Brain microvascular endothelial cell (primary cell): Measurements from ENCODE around the gene FOXI3.
"Not testable (repeated sequence)": the region's sequence is repeated elsewhere in the genome, so short reads cannot be mapped to it uniquely, and the experiment has no call there.

Source experiments
- DNase-seq: peaks from one replicate; pipeline ENCODE4 v3.0.0-alpha.2; 2020
- H3K27ac ChIP-seq: fragments of 250-450 bp; sonication (Bioruptor Pico); 2 replicates; pipeline ENCODE4 v1.5.1; 2020; ENCODE audit warnings: mild to moderate bottlenecking, moderate library complexity
- H3K27me3 ChIP-seq: fragments of 250-450 bp; sonication (Bioruptor Pico); replicated peaks from 2 replicates; pipeline ENCODE4 v1.5.1; 2020; ENCODE audit warnings: mild to moderate bottlenecking
- H3K36me3 ChIP-seq: fragments of 250-450 bp; sonication (Bioruptor Pico); replicated peaks from 2 replicates; pipeline ENCODE4 v1.5.1; 2020; ENCODE audit warnings: mild to moderate bottlenecking
- H3K4me3 ChIP-seq: 2 replicates; pipeline ENCODE4 v1.5.1; 2011; ENCODE audit warnings: low read depth, mild to moderate bottlenecking, control low read depth, low read length, moderate library complexity
- in situ Hi-C: cut with HindIII; loops from 2 replicates; pipeline ENCODE4 v1.10.0; 2017; ENCODE audit warnings: low sequenced_read_pairs, low pct_ligation_motif_present
- TF ChIP-seq, protein P1 (sequence below): IDR thresholded peaks from 2 replicates; pipeline ENCODE4 v1.5.1; 2011; ENCODE audit warnings: low read depth, mild to moderate bottlenecking, moderate library complexity, low read length, control low read depth, inconsistent platforms; ENCODE audit errors: missing control alignments

Gene FOXI3

DNA sequence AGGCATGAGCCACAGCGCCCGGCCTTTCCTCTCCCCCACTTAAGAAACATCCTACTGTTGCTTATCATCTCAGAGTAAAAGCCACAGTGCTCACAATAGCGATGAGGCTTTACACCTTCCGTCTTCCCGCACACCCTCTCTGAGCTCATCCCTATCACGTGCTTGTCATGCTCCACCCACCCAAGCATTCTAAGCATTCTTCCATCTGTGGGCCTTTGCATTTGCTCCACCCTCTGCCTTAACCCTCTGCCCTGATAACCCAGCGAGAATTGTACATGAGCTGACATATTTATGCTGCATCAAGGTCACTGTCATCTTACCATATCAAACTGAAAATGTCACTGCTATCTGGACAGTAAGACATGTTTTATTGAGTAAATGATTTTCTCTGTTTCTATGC, 22.6 kb downstream of the FOXI3 start:
- no peak for DNase-seq
- H3K36me3 ChIP-seq = no peaks in the 10 kb centered on the region
- in situ Hi-C loops = no loop called here
- no peaks in the 10 kb centered on the region for H3K27me3 ChIP-seq
- TF ChIP-seq, protein P1, sequence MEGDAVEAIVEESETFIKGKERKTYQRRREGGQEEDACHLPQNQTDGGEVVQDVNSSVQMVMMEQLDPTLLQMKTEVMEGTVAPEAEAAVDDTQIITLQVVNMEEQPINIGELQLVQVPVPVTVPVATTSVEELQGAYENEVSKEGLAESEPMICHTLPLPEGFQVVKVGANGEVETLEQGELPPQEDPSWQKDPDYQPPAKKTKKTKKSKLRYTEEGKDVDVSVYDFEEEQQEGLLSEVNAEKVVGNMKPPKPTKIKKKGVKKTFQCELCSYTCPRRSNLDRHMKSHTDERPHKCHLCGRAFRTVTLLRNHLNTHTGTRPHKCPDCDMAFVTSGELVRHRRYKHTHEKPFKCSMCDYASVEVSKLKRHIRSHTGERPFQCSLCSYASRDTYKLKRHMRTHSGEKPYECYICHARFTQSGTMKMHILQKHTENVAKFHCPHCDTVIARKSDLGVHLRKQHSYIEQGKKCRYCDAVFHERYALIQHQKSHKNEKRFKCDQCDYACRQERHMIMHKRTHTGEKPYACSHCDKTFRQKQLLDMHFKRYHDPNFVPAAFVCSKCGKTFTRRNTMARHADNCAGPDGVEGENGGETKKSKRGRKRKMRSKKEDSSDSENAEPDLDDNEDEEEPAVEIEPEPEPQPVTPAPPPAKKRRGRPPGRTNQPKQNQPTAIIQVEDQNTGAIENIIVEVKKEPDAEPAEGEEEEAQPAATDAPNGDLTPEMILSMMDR = no peak
- H3K4me3 ChIP-seq = no peak overlapping the region
- H3K27ac ChIP-seq = no peak overlapping the region

DNA sequence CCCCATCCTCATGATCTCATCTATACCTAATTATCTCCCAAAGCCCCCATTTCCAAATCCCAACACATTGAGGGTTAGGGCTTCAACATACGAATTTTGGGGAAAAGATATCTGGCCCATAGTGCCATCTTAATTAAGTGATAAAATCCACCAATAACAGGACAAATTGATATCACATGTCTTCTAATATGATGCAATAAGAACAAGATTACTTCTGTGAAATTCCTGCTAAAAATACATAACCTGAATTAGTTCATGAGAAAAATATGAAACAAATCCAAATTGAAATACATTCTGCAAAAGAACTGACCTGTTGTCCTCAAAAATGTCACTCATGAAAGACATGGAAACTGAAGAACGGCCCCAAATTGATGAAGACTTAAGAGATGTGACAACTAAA, 28.8 kb downstream of the FOXI3 start:
- DNase-seq = no peak
- Histone ChIP-seq H3K36me3 (no peaks in the 10 kb centered on the region), H3K4me3 (no peak overlapping the region), H3K27ac (no peak overlapping the region), H3K27me3 (no peaks in the 10 kb centered on the region)
- in situ Hi-C loops = no loop called here
- TF ChIP-seq, protein P1 = no peak

DNA sequence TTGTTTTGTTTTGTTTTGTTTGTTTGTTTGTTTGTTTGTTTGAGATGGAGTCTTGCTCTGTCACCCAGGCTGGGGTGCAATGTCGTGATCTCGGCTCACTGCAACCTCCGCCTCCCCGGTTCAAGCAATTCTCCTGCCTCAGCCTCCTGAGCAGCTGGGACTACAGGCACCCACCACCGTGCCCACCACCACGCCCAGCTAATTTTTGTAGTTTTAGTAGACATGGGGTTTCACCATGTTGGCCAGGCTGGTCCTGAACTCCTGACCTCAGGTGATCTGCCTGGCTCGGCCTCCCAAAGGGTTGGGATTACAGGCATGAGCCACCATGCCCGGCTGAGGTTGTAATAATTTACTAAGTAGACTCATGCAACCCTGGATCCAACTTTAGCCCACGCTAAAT, 33.4 kb downstream of the FOXI3 start:
- in situ Hi-C loops, H3K36me3 ChIP-seq, DNase-seq, H3K27ac ChIP-seq, H3K4me3 ChIP-seq, H3K27me3 ChIP-seq: not testable (repeated sequence)

DNA sequence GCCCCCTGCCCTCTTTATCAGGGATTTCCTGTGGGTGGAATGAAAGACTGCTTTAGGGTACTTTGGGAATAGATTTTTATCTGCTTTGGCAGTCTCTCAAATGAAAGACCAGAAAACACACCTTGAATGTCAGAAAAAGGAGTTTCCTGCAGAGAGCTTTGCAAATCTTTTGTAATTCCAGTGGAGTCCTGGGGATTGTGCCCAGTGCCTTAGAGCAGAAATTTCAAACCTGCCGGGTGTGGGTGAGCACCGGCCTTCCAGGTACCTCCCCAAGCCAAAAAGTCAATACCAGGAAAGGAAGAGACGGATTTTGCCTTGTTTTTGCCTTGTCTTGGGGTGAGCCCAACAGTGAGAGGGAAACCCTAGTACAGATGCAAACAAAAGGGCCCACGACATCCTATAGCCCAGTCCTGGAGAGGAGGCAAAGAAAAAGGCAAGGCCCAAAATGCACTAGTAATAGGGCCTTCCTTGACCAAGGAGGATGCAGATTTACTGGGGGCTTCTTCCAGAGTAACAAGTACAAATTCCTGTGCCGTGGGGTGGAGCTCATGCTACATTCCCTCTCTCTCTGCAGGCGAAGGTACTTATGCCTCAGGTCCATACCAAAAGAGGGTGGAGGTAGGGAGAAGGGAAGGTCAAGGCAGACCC, 36.4 kb downstream of the FOXI3 start:
- DNase-seq = no peak
- TF ChIP-seq, protein P1 = no peak
- Histone ChIP-seq H3K27me3 (no peaks in the 10 kb centered on the region), H3K4me3 (no peak overlapping the region), H3K27ac (no peak overlapping the region), H3K36me3 (no peaks in the 10 kb centered on the region)
- in situ Hi-C loops = no loop called here

DNA sequence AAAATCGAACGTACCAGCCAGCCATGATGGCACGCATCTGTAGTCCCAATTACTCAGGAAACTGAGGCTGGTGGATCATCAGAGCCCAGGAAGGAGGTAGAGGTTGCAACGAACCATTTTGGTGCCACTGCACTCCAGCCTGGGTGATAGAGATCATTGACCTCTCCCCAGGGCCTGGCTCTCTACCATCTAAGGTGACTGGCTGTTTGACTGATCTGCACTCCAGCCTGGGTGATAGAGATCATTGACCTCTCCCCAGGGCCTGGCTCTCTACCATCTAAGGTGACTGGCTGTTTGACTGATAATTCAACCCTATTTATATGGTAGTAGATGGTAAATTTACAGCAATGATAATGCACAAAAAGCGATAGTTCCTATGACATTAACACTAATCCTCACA, 43.6 kb downstream of the FOXI3 start:
- H3K4me3 ChIP-seq, H3K27me3 ChIP-seq, in situ Hi-C loops, H3K36me3 ChIP-seq, DNase-seq, H3K27ac ChIP-seq: not testable (repeated sequence)

DNA sequence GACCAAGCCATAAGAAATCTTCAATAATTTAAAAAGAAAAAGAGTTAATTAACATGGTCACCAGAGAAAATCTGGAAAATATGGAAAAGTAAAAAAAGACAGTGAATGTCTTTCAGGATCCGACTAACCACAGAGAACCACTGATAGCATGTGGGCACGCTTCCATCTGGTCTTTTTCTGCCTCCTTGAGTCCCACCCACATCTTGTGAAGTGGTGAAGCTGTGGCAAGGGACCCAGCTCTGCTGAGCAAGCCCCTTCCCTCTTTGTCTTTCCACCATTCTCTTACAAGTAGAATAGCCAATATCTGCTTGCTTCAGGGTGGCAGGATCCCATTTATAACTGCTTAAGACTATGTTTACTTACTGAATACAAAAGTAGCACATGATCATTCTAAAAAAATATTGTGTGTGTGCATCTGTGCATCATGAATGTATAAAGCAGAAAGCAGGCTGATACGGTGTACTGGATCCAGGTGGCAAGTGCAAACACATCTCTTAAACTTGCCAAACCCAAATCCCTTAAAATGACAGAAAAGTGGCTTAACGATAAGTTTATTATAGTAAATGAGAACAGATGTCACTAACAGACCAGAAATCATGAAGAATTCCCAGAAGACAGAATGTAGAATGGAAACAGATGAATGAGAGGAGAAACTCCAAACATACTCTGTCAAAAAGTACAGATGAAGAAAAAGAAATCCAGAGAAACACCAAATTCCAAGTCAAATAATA, 52.3 kb downstream of the FOXI3 start:
- no peak overlapping the region for H3K4me3 ChIP-seq
- H3K36me3 ChIP-seq = no peaks in the 10 kb centered on the region
- DNase-seq = no peak
- TF ChIP-seq, protein P1 = no peak
- in situ Hi-C loops = no loop called here
- no peak overlapping the region for H3K27ac ChIP-seq
- no peaks in the 10 kb centered on the region for H3K27me3 ChIP-seq

DNA sequence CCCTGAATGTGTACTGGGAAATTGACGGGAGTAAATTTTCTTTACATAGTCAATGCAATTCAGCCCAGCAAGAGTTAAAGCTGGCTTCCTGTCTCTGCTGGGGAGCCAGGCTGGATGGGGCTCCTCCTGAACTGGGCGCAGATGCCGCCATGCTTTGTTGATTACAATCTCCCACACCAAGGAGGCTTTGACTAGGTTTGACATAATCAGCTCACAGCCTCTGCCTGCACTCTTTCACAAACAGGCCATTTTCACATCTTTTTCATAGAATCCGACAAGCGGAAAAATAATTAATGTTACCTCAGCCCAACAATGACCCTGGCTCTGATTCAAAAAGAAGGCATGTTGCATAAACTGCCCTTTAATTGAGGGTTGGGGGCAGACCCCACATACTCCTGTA, 54.3 kb downstream of the FOXI3 start:
- H3K36me3 ChIP-seq = no peaks in the 10 kb centered on the region

More for the DNA sequence above, 54.3 kb downstream of the FOXI3 start:
- no peaks in the 10 kb centered on the region for H3K27me3 ChIP-seq
- H3K4me3 ChIP-seq = no peak overlapping the region
- in situ Hi-C loops = no loop called here
- no peak for DNase-seq
- TF ChIP-seq, protein P1 = no peak
- no peak overlapping the region for H3K27ac ChIP-seq
